SK-N-SH treated with all-trans-retinoic acid at 6 μM for 48 hours (cell line): ENCODE data around the gene PROK1.

ENCODE experiments used
- ATAC-seq: fragments of 200-7000 bp; cut with Tn5 transposase; 3 replicates; pipeline ENCODE4 v1.9.1; 2020; ENCODE audit warnings: mild to moderate bottlenecking, moderate library complexity
- ARNTL ChIP-seq: fragments of 450-650 bp; formaldehyde crosslinking; IDR thresholded peaks from 2 replicates; pipeline ENCODE4 v1.5.0; 2020; ENCODE audit warnings: low read depth, mild to moderate bottlenecking, moderate library complexity, borderline replicate concordance
- BACH2 ChIP-seq: fragments of 250-450 bp; sonication (Bioruptor Pico); IDR thresholded peaks from 2 replicates; pipeline ENCODE4 v1.9.0; 2021; ENCODE audit warnings: mild to moderate bottlenecking, borderline replicate concordance
- CSDC2 ChIP-seq: fragments of 250-450 bp; sonication (Bioruptor Pico); IDR thresholded peaks from 2 replicates; pipeline ENCODE4 v1.5.0; 2020; ENCODE audit warnings: mild to moderate bottlenecking, moderate library complexity
- CSRNP3 ChIP-seq: fragments of 250-450 bp; sonication (Bioruptor Pico); IDR thresholded peaks from 2 replicates; pipeline ENCODE4 v1.5.1; 2021; ENCODE audit warnings: mild to moderate bottlenecking, moderate library complexity
- ESRRG ChIP-seq: fragments of 250-450 bp; sonication (Bioruptor Pico); IDR thresholded peaks from 2 replicates; pipeline ENCODE4 v1.6.1; 2021; ENCODE audit warnings: mild to moderate bottlenecking
- GLIS3 ChIP-seq: fragments of 250-450 bp; sonication (Bioruptor Pico); IDR thresholded peaks from 2 replicates; pipeline ENCODE4 v1.5.0; 2020; ENCODE audit warnings: mild to moderate bottlenecking, moderate library complexity
- ISL1 ChIP-seq: fragments of 250-450 bp; sonication (Bioruptor Pico); IDR thresholded peaks from 2 replicates; pipeline ENCODE4 v2.1.2; 2022; ENCODE audit warnings: mild to moderate bottlenecking, moderate library complexity
- PATZ1 ChIP-seq: fragments of 250-450 bp; sonication (Bioruptor Pico); IDR thresholded peaks from 2 replicates; pipeline ENCODE4 v1.8.0; 2020; ENCODE audit warnings: mild to moderate bottlenecking, moderate library complexity, borderline replicate concordance
- PPARA ChIP-seq: fragments of 250-450 bp; sonication (Bioruptor Pico); IDR thresholded peaks from 2 replicates; pipeline ENCODE4 v1.5.0; 2020; ENCODE audit warnings: mild to moderate bottlenecking, borderline replicate concordance
- RARB ChIP-seq: fragments of 250-450 bp; sonication (Bioruptor Pico); IDR thresholded peaks from 2 replicates; pipeline ENCODE4 v1.8.0; 2021; ENCODE audit warnings: mild to moderate bottlenecking, moderate library complexity
- SNAI2 ChIP-seq: fragments of 250-450 bp; sonication (Bioruptor Pico); IDR thresholded peaks from 2 replicates; pipeline ENCODE4 v1.5.0; 2020; ENCODE audit warnings: mild to moderate bottlenecking, moderate library complexity
- TCF4 ChIP-seq: fragments of 250-450 bp; sonication (Bioruptor Pico); IDR thresholded peaks from 2 replicates; pipeline ENCODE4 v1.8.0; 2021; ENCODE audit warnings: mild to moderate bottlenecking, moderate library complexity, borderline replicate concordance
- TOX ChIP-seq: fragments of 250-450 bp; sonication (Bioruptor Pico); IDR thresholded peaks from 2 replicates; pipeline ENCODE4 v1.8.0; 2021; ENCODE audit warnings: mild to moderate bottlenecking, moderate library complexity, borderline replicate concordance
- TSHZ2 ChIP-seq: fragments of 250-450 bp; sonication (Bioruptor Pico); IDR thresholded peaks from 2 replicates; pipeline ENCODE4 v1.5.0; 2020; ENCODE audit warnings: mild to moderate bottlenecking, moderate library complexity
- ZC3H10 ChIP-seq: fragments of 250-450 bp; sonication (Bioruptor Pico); IDR thresholded peaks from 2 replicates; pipeline ENCODE4 v1.5.1; 2021; ENCODE audit warnings: mild to moderate bottlenecking, moderate library complexity
- ZFP3 ChIP-seq: fragments of 250-450 bp; sonication (Bioruptor Pico); IDR thresholded peaks from 2 replicates; pipeline ENCODE4 v1.5.0; 2020; ENCODE audit warnings: mild to moderate bottlenecking, moderate library complexity
- ZFP30 ChIP-seq: fragments of 450-650 bp; formaldehyde crosslinking; IDR thresholded peaks from 2 replicates; pipeline ENCODE4 v1.5.0; 2022; ENCODE audit warnings: mild to moderate bottlenecking, moderate library complexity
- ZNF565 ChIP-seq: fragments of 450-650 bp; formaldehyde crosslinking; conservative IDR thresholded peaks from 2 replicates; pipeline ENCODE4 v1.5.0; 2020; ENCODE audit warnings: low read depth, mild to moderate bottlenecking, moderate library complexity
- ZNF8 ChIP-seq: fragments of 450-650 bp; formaldehyde crosslinking; IDR thresholded peaks from 2 replicates; pipeline ENCODE4 v1.5.0; 2020; ENCODE audit warnings: mild to moderate bottlenecking, moderate library complexity
- TF ChIP-seq, protein P1 (sequence below): fragments of 250-450 bp; sonication (Bioruptor Pico); IDR thresholded peaks from 2 replicates; pipeline ENCODE4 v1.8.0; 2021; ENCODE audit warnings: low read depth, mild to moderate bottlenecking, moderate library complexity, borderline replicate concordance
- TF ChIP-seq, protein P2 (sequence below): fragments of 250-450 bp; sonication (Bioruptor Pico); IDR thresholded peaks from 2 replicates; pipeline ENCODE4 v1.5.1; 2020; ENCODE audit warnings: low read depth, mild to moderate bottlenecking, moderate library complexity

Gene PROK1

DNA sequence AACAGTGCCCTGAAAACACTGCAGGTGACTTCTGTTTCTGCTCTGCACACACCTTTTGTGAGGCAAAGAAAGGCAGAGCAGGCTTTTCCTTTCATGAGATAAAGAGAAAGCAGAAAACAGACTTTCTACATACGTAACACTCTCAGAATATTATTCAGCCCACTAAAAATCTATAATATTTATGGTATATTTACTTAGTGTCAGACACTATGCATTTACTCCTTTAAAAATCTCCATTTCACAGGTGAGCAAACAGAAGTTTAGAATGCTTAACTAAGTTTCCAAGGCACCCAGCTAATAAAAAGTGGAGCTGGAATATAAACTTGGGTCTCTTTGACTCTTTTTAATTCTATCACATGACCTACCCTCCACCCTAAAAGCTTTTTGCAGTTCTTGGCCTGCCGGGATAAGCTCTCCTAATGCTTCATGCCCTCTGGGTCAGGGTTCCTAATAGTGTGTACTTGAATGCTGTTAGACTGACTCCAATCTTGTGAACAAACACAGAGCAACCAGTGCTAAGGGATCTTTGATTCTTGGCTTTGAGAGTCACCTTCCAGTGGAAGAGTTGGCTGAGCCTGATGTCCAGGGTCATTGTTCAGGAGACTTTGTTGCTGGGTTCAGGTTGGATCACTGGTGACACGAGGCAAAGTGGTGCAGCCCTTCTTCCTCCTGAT is 27.2 kb downstream of the PROK1 start:
- ATAC-seq: no peak
- TF ChIP-seq TOX (CRISPR knock-in tag) (no peak), ZFP30 (no peak), ISL1 (CRISPR knock-in tag) (no peak), ZFP3 (CRISPR knock-in tag) (no peak), ESRRG (CRISPR knock-in tag) (no peak), ZC3H10 (CRISPR knock-in tag) (no peak)
- TF ChIP-seq, protein P1, sequence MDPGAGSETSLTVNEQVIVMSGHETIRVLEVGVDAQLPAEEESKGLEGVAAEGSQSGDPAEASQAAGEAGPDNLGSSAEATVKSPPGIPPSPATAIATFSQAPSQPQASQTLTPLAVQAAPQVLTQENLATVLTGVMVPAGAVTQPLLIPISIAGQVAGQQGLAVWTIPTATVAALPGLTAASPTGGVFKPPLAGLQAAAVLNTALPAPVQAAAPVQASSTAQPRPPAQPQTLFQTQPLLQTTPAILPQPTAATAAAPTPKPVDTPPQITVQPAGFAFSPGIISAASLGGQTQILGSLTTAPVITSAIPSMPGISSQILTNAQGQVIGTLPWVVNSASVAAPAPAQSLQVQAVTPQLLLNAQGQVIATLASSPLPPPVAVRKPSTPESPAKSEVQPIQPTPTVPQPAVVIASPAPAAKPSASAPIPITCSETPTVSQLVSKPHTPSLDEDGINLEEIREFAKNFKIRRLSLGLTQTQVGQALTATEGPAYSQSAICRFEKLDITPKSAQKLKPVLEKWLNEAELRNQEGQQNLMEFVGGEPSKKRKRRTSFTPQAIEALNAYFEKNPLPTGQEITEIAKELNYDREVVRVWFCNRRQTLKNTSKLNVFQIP (CRISPR knock-in tag): no peak
- TF ChIP-seq, protein P2, sequence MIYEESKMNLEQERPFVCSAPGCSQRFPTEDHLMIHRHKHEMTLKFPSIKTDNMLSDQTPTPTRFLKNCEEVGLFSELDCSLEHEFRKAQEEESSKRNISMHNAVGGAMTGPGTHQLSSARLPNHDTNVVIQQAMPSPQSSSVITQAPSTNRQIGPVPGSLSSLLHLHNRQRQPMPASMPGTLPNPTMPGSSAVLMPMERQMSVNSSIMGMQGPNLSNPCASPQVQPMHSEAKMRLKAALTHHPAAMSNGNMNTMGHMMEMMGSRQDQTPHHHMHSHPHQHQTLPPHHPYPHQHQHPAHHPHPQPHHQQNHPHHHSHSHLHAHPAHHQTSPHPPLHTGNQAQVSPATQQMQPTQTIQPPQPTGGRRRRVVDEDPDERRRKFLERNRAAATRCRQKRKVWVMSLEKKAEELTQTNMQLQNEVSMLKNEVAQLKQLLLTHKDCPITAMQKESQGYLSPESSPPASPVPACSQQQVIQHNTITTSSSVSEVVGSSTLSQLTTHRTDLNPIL (CRISPR knock-in tag): no peak
- TF ChIP-seq, all 23 proteins: peak for 0

GRCh38 chr1:110478886-110479285 is 27.9 kb downstream of the PROK1 start:
- TF ChIP-seq ZNF8 (CRISPR knock-in tag) (no peak), SNAI2 (CRISPR knock-in tag) (no peak), GLIS3 (CRISPR knock-in tag) (no peak), ZFP30 (no peak), ARNTL (CRISPR knock-in tag) (no peak), RARB (CRISPR knock-in tag) (no peak), ZFP3 (CRISPR knock-in tag) (no peak), TSHZ2 (no peak), CSRNP3 (CRISPR knock-in tag) (no peak), ESRRG (CRISPR knock-in tag) (no peak), ZNF565 (no peak), BACH2 (no peak), PPARA (CRISPR knock-in tag) (no peak), ISL1 (CRISPR knock-in tag) (no peak), CSDC2 (CRISPR knock-in tag) (no peak), PATZ1 (CRISPR knock-in tag) (no peak), TOX (CRISPR knock-in tag) (no peak), TCF4 (no peak)
- TF ChIP-seq, protein P2 (CRISPR knock-in tag): no peak
- TF ChIP-seq, protein P1 (CRISPR knock-in tag): no peak

More at GRCh38 chr1:110478886-110479285, 27.9 kb downstream of the PROK1 start:
- no peak for ATAC-seq
